Stomach smooth muscle (tissue), 2 donors: ENCODE data around the gene COG5.
"Not testable (repeated sequence)": the region's sequence is repeated elsewhere in the genome, so short reads cannot be mapped to it uniquely, and the experiment has no call there.

Source experiments
- H3K27ac ChIP-seq: one replicate; pipeline ENCODE4 v1.7.0; 2013; ENCODE audit warnings: mild to moderate bottlenecking, low read length, inconsistent platforms
- H3K27me3 ChIP-seq, 2 donors: one replicate each; pipeline ENCODE4 v1.7.0; 2013; ENCODE audit warnings: low read length in 2 of 2; ENCODE audit not compliant: insufficient read depth in 2 of 2, control insufficient read depth in 1 of 2
- H3K36me3 ChIP-seq, 2 donors: one replicate each; pipeline ENCODE4 v1.7.0; 2013; ENCODE audit warnings: low read length in 2 of 2; ENCODE audit not compliant: control insufficient read depth in 2 of 2, insufficient read depth in 2 of 2
- H3K4me1 ChIP-seq: one replicate; pipeline ENCODE4 v1.7.0; 2013; ENCODE audit warnings: low read length; ENCODE audit not compliant: control insufficient read depth, insufficient read depth
- H3K4me3 ChIP-seq, 2 donors: one replicate each; pipeline ENCODE4 v1.7.0; 2013; ENCODE audit warnings: low read length in 2 of 2
- H3K9ac ChIP-seq, 2 donors: one replicate each; pipeline ENCODE4 v1.7.0; 2013; ENCODE audit warnings: low read length in 2 of 2, mild to moderate bottlenecking in 1 of 2
- H3K9me3 ChIP-seq, 2 donors: one replicate each; pipeline ENCODE4 v1.7.0; 2013; ENCODE audit warnings: low read length in 2 of 2; ENCODE audit not compliant: control insufficient read depth in 2 of 2
- donor health status: healthy.
- donor health status: Pancreatic carcinoma.

Gene COG5

GRCh38 chr7:107161415-107161814 lies 402.3 kb downstream of the COG5 start:
- Histone ChIP-seq H3K4me1 (no peaks in the 10 kb centered on the region), H3K9ac (no peak overlapping the region), H3K9me3 (no peaks in the 10 kb centered on the region), H3K36me3 (peaks cover 0 to 14% of the 10 kb centered on the region in 2 donors), H3K27ac (no peak overlapping the region), H3K4me3 (no peak overlapping the region), H3K27me3 (no peaks in the 10 kb centered on the region)

GRCh38 chr7:107160389-107160788 lies 403.3 kb downstream of the COG5 start:
- Histone ChIP-seq H3K27ac (no peak overlapping the region), H3K27me3 (no peaks in the 10 kb centered on the region), H3K9ac (no peak overlapping the region), H3K4me1 (no peaks in the 10 kb centered on the region), H3K36me3 (peaks cover 0 to 14% of the 10 kb centered on the region in 2 donors), H3K4me3 (no peak overlapping the region), H3K9me3 (no peaks in the 10 kb centered on the region)

- Histone ChIP-seq H3K27ac (no peak overlapping the region), H3K4me3 (no peak overlapping the region), H3K4me1 (no peaks in the 10 kb centered on the region), H3K27me3 (no peaks in the 10 kb centered on the region), H3K36me3 (peaks cover 0 to 14% of the 10 kb centered on the region in 2 donors), H3K9ac (no peak overlapping the region), H3K9me3 (no peaks in the 10 kb centered on the region)
These were observed 405.7 kb downstream of the COG5 start for GRCh38 chr7:107158028-107158427.

- Histone ChIP-seq H3K36me3 (peaks cover 0 to 17% of the 10 kb centered on the region in 2 donors), H3K9me3 (no peaks in the 10 kb centered on the region), H3K9ac (no peak overlapping the region), H3K4me3 (no peak overlapping the region), H3K27me3 (no peaks in the 10 kb centered on the region), H3K27ac (no peak overlapping the region), H3K4me1 (no peaks in the 10 kb centered on the region)
These were observed 406.6 kb downstream of the COG5 start for GRCh38 chr7:107157091-107157490.

- H3K4me1 ChIP-seq: not testable (repeated sequence)
These were observed 408.0 kb downstream of the COG5 start for GRCh38 chr7:107155726-107156125.

GRCh38 chr7:107154826-107155225 lies 408.9 kb downstream of the COG5 start:
- no peak overlapping the region for H3K4me3 ChIP-seq
- H3K9me3 ChIP-seq: no peaks in the 10 kb centered on the region
- H3K27me3 ChIP-seq: no peaks in the 10 kb centered on the region
- H3K36me3 ChIP-seq: peaks cover 0 to 18% of the 10 kb centered on the region in 2 donors
- H3K9ac ChIP-seq: no peak overlapping the region
- no peak overlapping the region for H3K27ac ChIP-seq
- no peaks in the 10 kb centered on the region for H3K4me1 ChIP-seq

More at GRCh38 chr7:107155726-107156125, 408.0 kb downstream of the COG5 start:
- H3K4me3 ChIP-seq, H3K27ac ChIP-seq, H3K9me3 ChIP-seq, H3K27me3 ChIP-seq, H3K9ac ChIP-seq: not testable (repeated sequence)
- H3K36me3 ChIP-seq: peaks cover 0 to 19% of the 10 kb centered on the region in 2 donors

GRCh38 chr7:107152011-107152410 lies 411.7 kb downstream of the COG5 start:
- no peaks in the 10 kb centered on the region for H3K9me3 ChIP-seq
- H3K4me3 ChIP-seq: no peak overlapping the region
- H3K4me1 ChIP-seq: no peaks in the 10 kb centered on the region
- H3K36me3 ChIP-seq: peaks cover 0 to 9% of the 10 kb centered on the region in 2 donors
- H3K9ac ChIP-seq: no peak overlapping the region
- no peaks in the 10 kb centered on the region for H3K27me3 ChIP-seq
- H3K27ac ChIP-seq: no peak overlapping the region
